BJ (cell line): Measurements from ENCODE around the gene GLUL. TPM values are rescaled to one million over a fixed set of nuclear protein-coding genes. Genes with fewer than 3 reads are reported as not detected.
A peak's percentile ranks its signal among the peaks of the same experiment; 100 is the strongest.

Experiments used
- CTCF ChIA-PET: fragments of 350-600 bp; formaldehyde crosslinking; extraction: SDS; loops from one replicate; lab custom pipeline; 2021; ENCODE audit warnings: antibody characterized with exemption, inconsistent platforms; lab: Yijun Ruan, JAX
- POLR2A ChIA-PET: fragments of 300-600 bp; sonication (Branson Sonifier 250); formaldehyde crosslinking; extraction: SDS; loops from one replicate; lab custom pipeline; 2021; ENCODE audit warnings: antibody characterized with exemption; lab: Charles Lee
- DNase-seq: peaks from one replicate; pipeline ENCODE4 v3.0.0-alpha.2; 2011; ENCODE audit warnings: low read depth
- H3K27me3 ChIP-seq: 2 replicates; pipeline ENCODE4 v1.6.0; 2011; ENCODE audit warnings: low read length; ENCODE audit not compliant: control insufficient read depth, insufficient read depth
- H3K36me3 ChIP-seq: 2 replicates; pipeline ENCODE4 v1.5.1; 2011; ENCODE audit warnings: low read length; ENCODE audit not compliant: control insufficient read depth, insufficient read depth
- H3K4me3 ChIP-seq: 2 replicates; pipeline ENCODE4 v1.5.1; 2011; ENCODE audit warnings: low read depth, mild to moderate bottlenecking, control low read depth, low read length
- polyA plus RNA-seq: library from polyadenylated mRNA; depleted of rRNA; stranded (reverse); fragments of >200 nt; gene quantifications from 2 replicates; pipeline ENCODE4 v1.2.3, GENCODE V29; 2011
- TF ChIP-seq, protein P1 (sequence below): IDR thresholded peaks from 2 replicates; pipeline ENCODE4 v1.5.1; 2011; ENCODE audit warnings: low read depth, mild to moderate bottlenecking, control low read depth, inconsistent platforms, low read length, moderate library complexity; ENCODE audit not compliant: insufficient read depth

GLUL gene
- polyA plus RNA-seq, 1 experiment, result 494 TPM

GRCh38 chr1:182395906-182396305 is 4.3 kb upstream of the GLUL start:
- TF ChIP-seq, protein P1, sequence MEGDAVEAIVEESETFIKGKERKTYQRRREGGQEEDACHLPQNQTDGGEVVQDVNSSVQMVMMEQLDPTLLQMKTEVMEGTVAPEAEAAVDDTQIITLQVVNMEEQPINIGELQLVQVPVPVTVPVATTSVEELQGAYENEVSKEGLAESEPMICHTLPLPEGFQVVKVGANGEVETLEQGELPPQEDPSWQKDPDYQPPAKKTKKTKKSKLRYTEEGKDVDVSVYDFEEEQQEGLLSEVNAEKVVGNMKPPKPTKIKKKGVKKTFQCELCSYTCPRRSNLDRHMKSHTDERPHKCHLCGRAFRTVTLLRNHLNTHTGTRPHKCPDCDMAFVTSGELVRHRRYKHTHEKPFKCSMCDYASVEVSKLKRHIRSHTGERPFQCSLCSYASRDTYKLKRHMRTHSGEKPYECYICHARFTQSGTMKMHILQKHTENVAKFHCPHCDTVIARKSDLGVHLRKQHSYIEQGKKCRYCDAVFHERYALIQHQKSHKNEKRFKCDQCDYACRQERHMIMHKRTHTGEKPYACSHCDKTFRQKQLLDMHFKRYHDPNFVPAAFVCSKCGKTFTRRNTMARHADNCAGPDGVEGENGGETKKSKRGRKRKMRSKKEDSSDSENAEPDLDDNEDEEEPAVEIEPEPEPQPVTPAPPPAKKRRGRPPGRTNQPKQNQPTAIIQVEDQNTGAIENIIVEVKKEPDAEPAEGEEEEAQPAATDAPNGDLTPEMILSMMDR, result no peak
- no peaks in the 10 kb centered on the region for H3K27me3 ChIP-seq
- ChIA-PET CTCF (interaction anchor here (0.6 to 12.0 kb wide), 18 partner anchors 9 to 327 kb away, joined by 3 to 291 read pairs (median 5); no protein-coding TSS in a partner anchor), POLR2A (no interaction called here)
- H3K36me3 ChIP-seq, result no peaks in the 10 kb centered on the region
- DNase-seq, result no peak
- H3K4me3 ChIP-seq, result no peak overlapping the region

DNA sequence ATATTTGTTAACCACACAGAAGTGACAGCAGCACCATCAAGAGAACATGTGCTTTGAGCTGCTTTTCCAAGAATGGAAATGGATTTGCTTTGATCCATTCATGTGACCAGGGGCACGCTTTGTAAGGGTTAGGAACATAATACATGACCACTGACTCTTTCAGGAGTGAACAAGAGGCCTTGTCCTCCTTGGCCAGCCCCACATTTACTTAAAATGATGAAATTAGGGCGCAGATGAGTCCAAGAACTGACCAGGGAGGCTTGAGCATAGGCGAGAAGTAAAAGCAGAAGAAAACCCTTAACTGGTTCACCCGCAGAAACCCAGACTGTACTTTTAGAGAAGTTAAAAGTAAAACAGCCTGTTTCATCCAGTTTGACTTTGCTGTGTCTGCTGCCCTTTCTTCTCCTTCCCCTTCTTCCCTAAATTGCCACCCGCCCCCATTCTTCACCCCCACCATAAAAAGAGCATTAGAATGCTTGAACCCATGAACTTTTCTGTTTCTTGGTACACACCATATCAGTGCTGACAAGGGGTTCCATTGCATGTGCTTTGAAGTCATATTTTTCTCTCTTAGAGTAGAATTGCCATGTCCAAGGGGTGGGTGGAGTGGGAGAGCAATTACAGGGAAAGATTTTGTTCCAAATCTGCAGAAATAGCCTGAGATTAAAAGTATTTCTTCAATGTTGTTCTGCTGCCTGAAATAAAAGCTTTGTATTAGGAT is 2.6 kb upstream of the GLUL start:
- CTCF ChIA-PET, result interaction anchor here (2.8 to 12.0 kb wide), 3 partner anchors 252 to 310 kb away, joined by 11 to 291 read pairs (median 61); no protein-coding TSS in a partner anchor
- DNase-seq, result no peak
- TF ChIP-seq, protein P1, result no peak
- H3K4me3 ChIP-seq, result no peak overlapping the region
- POLR2A ChIA-PET, result interaction anchor here (1.1 kb wide), 1 partner anchor 250 kb away, joined by 9 read pairs; no protein-coding TSS in a partner anchor
- H3K36me3 ChIP-seq, result no peaks in the 10 kb centered on the region
- H3K27me3 ChIP-seq, result no peaks in the 10 kb centered on the region

DNA sequence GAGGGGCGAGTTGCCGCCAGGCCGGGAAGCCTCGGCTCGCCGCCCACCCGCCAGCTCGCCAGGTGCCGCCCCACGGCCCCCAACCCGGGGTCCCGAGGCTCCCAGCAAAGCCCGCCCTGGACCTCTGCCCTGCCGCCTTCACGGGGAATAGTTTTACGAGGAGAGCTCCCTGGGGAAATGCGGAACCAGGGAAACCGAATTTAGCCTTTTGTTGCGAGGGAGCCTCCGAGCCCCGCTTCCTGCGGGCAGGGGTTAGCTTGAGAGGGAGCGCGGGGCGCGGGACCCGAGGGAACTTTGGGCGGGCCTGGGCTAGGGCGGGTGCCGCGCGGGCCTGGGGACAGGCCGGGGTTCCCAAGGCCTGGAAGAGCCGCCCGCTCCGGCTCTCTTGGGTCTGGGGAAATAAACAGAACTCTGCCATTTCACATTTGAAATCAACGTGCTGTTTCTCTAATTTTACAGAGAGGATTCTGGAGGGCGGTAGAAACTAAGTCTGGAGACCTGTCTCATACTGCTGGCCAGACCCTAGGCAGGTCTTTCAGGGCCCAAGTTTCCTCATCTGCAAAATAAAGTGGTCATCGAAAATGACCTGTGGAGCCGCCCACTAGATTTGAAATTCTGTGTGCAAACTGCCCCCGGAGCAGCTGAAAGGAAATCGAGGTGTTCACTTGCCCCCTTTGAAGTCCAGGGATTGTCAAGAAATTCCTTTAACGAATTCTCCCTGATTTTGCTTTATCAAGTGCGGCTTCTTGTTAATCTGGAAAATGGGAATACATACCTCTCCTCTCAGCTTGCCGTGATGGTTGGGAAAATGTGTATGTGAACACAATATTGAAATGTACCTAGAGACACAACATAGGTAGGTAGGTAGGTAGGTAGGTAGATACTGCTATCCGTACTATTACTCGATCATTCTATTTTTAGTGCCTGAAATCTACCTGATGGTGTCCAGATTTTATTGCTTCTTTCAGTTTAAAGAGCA is 749 bp upstream of the GLUL start:
- Histone ChIP-seq H3K4me3 (peak overlapping the region; percentile 84), H3K27me3 (no peaks in the 10 kb centered on the region), H3K36me3 (peaks cover 1% of the 10 kb centered on the region; the same call in 1 of the 2 replicates)
- ChIA-PET CTCF (interaction anchor here (0.7 to 12.0 kb wide), 10 partner anchors 56 to 395 kb away, joined by 3 to 291 read pairs (median 4); no protein-coding TSS in a partner anchor), POLR2A (interaction anchor here (0.6 to 1.5 kb wide), 4 partner anchors 93 to 248 kb away, joined by 3 to 9 read pairs (median 4); no protein-coding TSS in a partner anchor)
- TF ChIP-seq, protein P1, result no peak
- DNase-seq, result no peak

DNA sequence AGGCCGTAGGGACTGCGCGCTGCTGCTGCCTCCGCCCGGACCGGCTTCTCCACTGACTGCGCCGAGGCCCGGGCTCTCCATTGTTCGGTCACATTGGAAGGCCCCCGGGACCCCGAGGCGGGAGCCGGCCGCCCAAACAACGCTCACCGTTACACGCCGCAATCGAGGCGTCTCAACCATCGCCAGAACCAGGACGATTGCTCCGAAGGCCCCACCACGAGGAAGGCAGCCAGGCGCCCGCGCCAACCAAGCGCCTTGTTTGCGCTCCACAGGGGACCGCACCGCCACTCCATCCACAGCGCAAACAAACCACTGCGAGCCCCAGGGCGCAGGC is 595 bp downstream of the GLUL start:
- TF ChIP-seq, protein P1, result no peak; the same call in 1 of the 2 replicates
- no peak for DNase-seq
- H3K27me3 ChIP-seq, result no peaks in the 10 kb centered on the region
- peak overlapping the region; percentile 84 for H3K4me3 ChIP-seq
- POLR2A ChIA-PET, result interaction anchor here (0.6 to 1.5 kb wide), 3 partner anchors 247 to 296 kb away, joined by 4 to 9 read pairs (median 7); no protein-coding TSS in a partner anchor
- peaks cover 10% of the 10 kb centered on the region for H3K36me3 ChIP-seq
- CTCF ChIA-PET, result interaction anchor here (1.1 to 12.0 kb wide), 3 partner anchors 90 to 248 kb away, joined by 5 to 291 read pairs (median 5); no protein-coding TSS in a partner anchor
